Naive thymus-derived CD4-positive, alpha-beta T cell (primary cell): ENCODE results near the gene HAO1. TPM values are rescaled to one million over a fixed set of nuclear protein-coding genes. Genes with fewer than 3 reads are reported as not detected.

Experiments used
- ATAC-seq: fragments of 150-1000 bp; cut with Tn5 transposase; 2 replicates; pipeline ENCODE4 v1.10.0; 2021; ENCODE audit warnings: mild to moderate bottlenecking, moderate library complexity
- CTCF ChIA-PET: fragments of 350-600 bp; sonication (Branson Sonifier 250); formaldehyde crosslinking; loops from one replicate; lab custom pipeline; 2021; ENCODE audit warnings: antibody characterized with exemption; lab: Charles Lee
- POLR2A ChIA-PET: fragments of 350-600 bp; sonication (Branson Sonifier 250); formaldehyde crosslinking; loops from one replicate; lab custom pipeline; 2021; ENCODE audit warnings: antibody characterized with exemption, inconsistent platforms; lab: Charles Lee
- DNase-seq, 9 donors: peaks; one replicate each; pipeline versions ENCODE4 v3.0.0 to v3.0.0-alpha.2; 2020 to 2022; ENCODE audit warnings: mixed read lengths in 1 of 9
- H3K27ac ChIP-seq: one replicate; pipeline ENCODE4 v1.7.0; 2013; ENCODE audit warnings: mild to moderate bottlenecking, low read depth, low read length, moderate library complexity
- H3K27me3 ChIP-seq, 2 donors: one replicate each; pipeline ENCODE4 v1.7.0; 2013; ENCODE audit warnings: low read length in 2 of 2, mild to moderate bottlenecking in 2 of 2, moderate library complexity in 2 of 2; ENCODE audit not compliant: control insufficient read depth in 2 of 2, insufficient read depth in 2 of 2
- H3K36me3 ChIP-seq, 3 experiments: 1 replicate in 2 of 3; 2 replicates in 1 of 3; pipeline ENCODE4 v1.7.0; 2013; ENCODE audit warnings: low read length in 3 of 3, mild to moderate bottlenecking in 3 of 3, moderate library complexity in 1 of 3; ENCODE audit not compliant: insufficient read depth in 3 of 3, control insufficient read depth in 2 of 3
- H3K4me1 ChIP-seq, 2 donors: one replicate each; pipeline ENCODE4 v1.7.0; 2013; ENCODE audit warnings: low read length in 2 of 2, mild to moderate bottlenecking in 2 of 2, moderate library complexity in 1 of 2; ENCODE audit not compliant: control insufficient read depth in 2 of 2, insufficient read depth in 2 of 2
- H3K4me3 ChIP-seq: 2 replicates; pipeline ENCODE4 v1.7.0; 2013; ENCODE audit warnings: mild to moderate bottlenecking, low read length
- H3K9me3 ChIP-seq, 3 experiments: 1 replicate in 2 of 3; 2 replicates in 1 of 3; pipeline ENCODE4 v1.7.0; 2013; ENCODE audit warnings: low read length in 3 of 3; ENCODE audit not compliant: control insufficient read depth in 2 of 3
- H3K27ac Mint-ChIP-seq, 9 donors: one replicate each; pipeline ENCODE4 v1.8.0; 2020 to 2022; ENCODE audit warnings: mixed read lengths in 9 of 9, mild to moderate bottlenecking in 8 of 9, moderate library complexity in 5 of 9, inconsistent platforms in 2 of 9
- H3K27me3 Mint-ChIP-seq, 5 donors: one replicate each; pipeline ENCODE4 v1.8.0; 2021 to 2022; ENCODE audit warnings: mixed read lengths in 5 of 5, mild to moderate bottlenecking in 1 of 5
- H3K36me3 Mint-ChIP-seq, 5 donors: one replicate each; pipeline ENCODE4 v1.8.0; 2020 to 2022; ENCODE audit warnings: mixed read lengths in 5 of 5, mild to moderate bottlenecking in 3 of 5, inconsistent platforms in 1 of 5
- H3K4me1 Mint-ChIP-seq, 7 donors: one replicate each; pipeline ENCODE4 v1.8.0; 2020 to 2022; ENCODE audit warnings: mixed read lengths in 7 of 7, mild to moderate bottlenecking in 3 of 7, inconsistent platforms in 1 of 7
- H3K4me3 Mint-ChIP-seq, 10 donors: one replicate each; pipeline ENCODE4 v1.8.0; 2020 to 2022; ENCODE audit warnings: mild to moderate bottlenecking in 10 of 10, mixed read lengths in 10 of 10, moderate library complexity in 6 of 10, inconsistent platforms in 2 of 10
- H3K9me3 Mint-ChIP-seq, 11 donors: one replicate each; pipeline ENCODE4 v1.8.0; 2020 to 2022; ENCODE audit warnings: mixed read lengths in 11 of 11, mild to moderate bottlenecking in 4 of 11, inconsistent platforms in 1 of 11, moderate library complexity in 1 of 11
- intact Hi-C, 2 donors: fragments of 100-400 bp; cut with micrococcal nuclease; formaldehyde crosslinking; loops; one replicate each; pipeline ENCODE4 v1.15.1; 2023
- polyA plus RNA-seq, 2 donors: library from polyadenylated mRNA; unstranded; fragments of 300-500 nt; fragmentation: Illumina TruSeq; gene quantifications; one replicate each; pipeline ENCODE4 v1.2.3, GENCODE V29; 2021
- total RNA-seq, 6 experiments: library from RNA in 5 of 6; stranded (reverse) in 5 of 6; gene quantifications; 1 replicate in 5 of 6; 2 replicates in 1 of 6; pipeline ENCODE4 v1.2.3 and lab custom pipeline; 2021 to 2026

The HAO1 gene
- total and polyA plus RNA-seq, 7 experiments from 2014 or later, result not detected

GRCh38 chr20:7893014-7893730 is 47.1 kb downstream of the HAO1 start:
- DNase-seq (no peak), ATAC-seq (no peak)
- Histone ChIP-seq H3K4me3 (no peak overlapping the region), H3K27me3 (no peaks in the 10 kb centered on the region), H3K27ac (no peak overlapping the region), H3K4me1 (no peaks in the 10 kb centered on the region), H3K36me3 (no peaks in the 10 kb centered on the region), H3K9me3 (no peaks in the 10 kb centered on the region)
- Mint-ChIP-seq H3K4me3 (no peak overlapping the region), H3K27me3 (peaks cover 0 to 13% (median 3%) of the 10 kb centered on the region in 5 donors), H3K4me1 (peaks cover 0 to 5% (median 0%) of the 10 kb centered on the region in 7 donors), H3K27ac (no peak overlapping the region), H3K36me3 (no peaks in the 10 kb centered on the region), H3K9me3 (peaks cover 0 to 12% (median 0%) of the 10 kb centered on the region in 11 donors)
- intact Hi-C loops, result no loop called here
- POLR2A ChIA-PET, result no interaction called here
- CTCF ChIA-PET, result no interaction called here

DNA sequence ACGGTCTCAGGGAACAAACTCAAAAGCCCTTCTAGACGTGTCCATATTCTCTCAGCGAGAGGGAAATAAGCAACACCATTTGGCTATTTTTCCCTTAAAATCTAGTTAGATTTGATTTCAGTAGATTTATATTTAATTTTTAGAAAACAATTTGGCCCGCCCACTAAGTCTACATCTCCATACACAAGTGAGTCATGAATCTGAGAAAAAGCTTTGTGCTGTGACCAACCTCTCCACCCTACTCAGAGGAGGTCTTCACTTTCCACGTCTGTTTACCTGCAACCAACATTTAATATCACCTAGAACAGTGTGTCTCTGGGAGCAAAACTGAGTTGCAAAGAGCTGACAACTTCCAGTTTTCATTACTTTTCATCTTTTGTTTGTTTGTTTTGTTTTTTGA is 48.6 kb downstream of the HAO1 start:
- H3K4me3 Mint-ChIP-seq, result no peak overlapping the region
- no peaks in the 10 kb centered on the region for H3K36me3 ChIP-seq
- no peaks in the 10 kb centered on the region for H3K36me3 Mint-ChIP-seq
- peaks cover 0 to 12% (median 0%) of the 10 kb centered on the region in 11 donors for H3K9me3 Mint-ChIP-seq
- H3K9me3 ChIP-seq, result no peaks in the 10 kb centered on the region
- no peaks in the 10 kb centered on the region for H3K4me1 ChIP-seq
- CTCF ChIA-PET, result no interaction called here
- intact Hi-C loops, result no loop called here
- H3K27me3 Mint-ChIP-seq, result peaks cover 0 to 13% (median 3%) of the 10 kb centered on the region in 5 donors
- H3K27me3 ChIP-seq, result no peaks in the 10 kb centered on the region
- ATAC-seq (no peak), DNase-seq (no peak)
- H3K27ac ChIP-seq, result no peak overlapping the region
- no peak overlapping the region for H3K4me3 ChIP-seq
- POLR2A ChIA-PET, result no interaction called here
- peaks cover 0 to 5% (median 0%) of the 10 kb centered on the region in 7 donors for H3K4me1 Mint-ChIP-seq
- H3K27ac Mint-ChIP-seq, result no peak overlapping the region

GRCh38 chr20:7889736-7890135 is 50.5 kb downstream of the HAO1 start:
- ATAC-seq, result no peak
- no peaks in the 10 kb centered on the region for H3K36me3 Mint-ChIP-seq
- H3K27ac ChIP-seq, result no peak overlapping the region
- peaks cover 0 to 4% (median 0%) of the 10 kb centered on the region in 7 donors for H3K4me1 Mint-ChIP-seq
- intact Hi-C loops, result no loop called here
- no peaks in the 10 kb centered on the region for H3K27me3 ChIP-seq
- H3K27me3 Mint-ChIP-seq, result peaks cover 0 to 12% (median 4%) of the 10 kb centered on the region in 5 donors
- H3K4me1 ChIP-seq, result no peaks in the 10 kb centered on the region
- no peaks in the 10 kb centered on the region for H3K9me3 ChIP-seq
- H3K36me3 ChIP-seq, result no peaks in the 10 kb centered on the region
- no peak overlapping the region for H3K27ac Mint-ChIP-seq
- ChIA-PET CTCF (no interaction called here), POLR2A (no interaction called here)
- H3K4me3 Mint-ChIP-seq, result no peak overlapping the region
- DNase-seq, result no peak
- peaks cover 0 to 11% (median 0%) of the 10 kb centered on the region in 11 donors for H3K9me3 Mint-ChIP-seq
- H3K4me3 ChIP-seq, result no peak overlapping the region

- no peaks in the 10 kb centered on the region for H3K4me1 ChIP-seq
- H3K4me1 Mint-ChIP-seq, result peaks cover 0 to 4% (median 0%) of the 10 kb centered on the region in 7 donors
- H3K9me3 ChIP-seq, result no peaks in the 10 kb centered on the region
- ChIA-PET CTCF (no interaction called here), POLR2A (no interaction called here)
- no peak for DNase-seq
- intact Hi-C loops, result no loop called here
- H3K9me3 Mint-ChIP-seq, result peaks cover 0 to 4% (median 0%) of the 10 kb centered on the region in 11 donors
- H3K4me3 Mint-ChIP-seq, result no peak overlapping the region
- H3K27me3 ChIP-seq, result no peaks in the 10 kb centered on the region
- H3K36me3 ChIP-seq, result no peaks in the 10 kb centered on the region
- H3K4me3 ChIP-seq, result no peak overlapping the region
- peaks cover 0 to 23% (median 3%) of the 10 kb centered on the region in 5 donors for H3K27me3 Mint-ChIP-seq
- ATAC-seq, result no peak
- H3K36me3 Mint-ChIP-seq, result no peaks in the 10 kb centered on the region
- H3K27ac ChIP-seq, result no peak overlapping the region
- H3K27ac Mint-ChIP-seq, result no peak overlapping the region
These were observed 56.5 kb downstream of the HAO1 start for GRCh38 chr20:7883741-7884140.

GRCh38 chr20:7883309-7883708 is 56.9 kb downstream of the HAO1 start:
- H3K27ac Mint-ChIP-seq, result no peak overlapping the region
- intact Hi-C loops, result no loop called here
- H3K27me3 ChIP-seq, result no peaks in the 10 kb centered on the region
- H3K4me1 Mint-ChIP-seq, result peaks cover 0 to 4% (median 0%) of the 10 kb centered on the region in 7 donors
- H3K27me3 Mint-ChIP-seq, result peaks cover 0 to 23% (median 3%) of the 10 kb centered on the region in 5 donors
- no peaks in the 10 kb centered on the region for H3K4me1 ChIP-seq
- POLR2A ChIA-PET, result no interaction called here
- no peak overlapping the region for H3K4me3 ChIP-seq
- ATAC-seq, result no peak
- H3K36me3 ChIP-seq, result no peaks in the 10 kb centered on the region
- H3K9me3 Mint-ChIP-seq, result peaks cover 0 to 4% (median 0%) of the 10 kb centered on the region in 11 donors
- no peak for DNase-seq
- H3K36me3 Mint-ChIP-seq, result no peaks in the 10 kb centered on the region
- H3K9me3 ChIP-seq, result no peaks in the 10 kb centered on the region
- CTCF ChIA-PET, result no interaction called here
- H3K27ac ChIP-seq, result no peak overlapping the region
- no peak overlapping the region for H3K4me3 Mint-ChIP-seq

- Mint-ChIP-seq H3K9me3 (peaks cover 0 to 4% (median 0%) of the 10 kb centered on the region in 11 donors), H3K27me3 (peaks cover 0 to 23% (median 3%) of the 10 kb centered on the region in 5 donors), H3K36me3 (no peaks in the 10 kb centered on the region), H3K27ac (no peak overlapping the region), H3K4me1 (peaks cover 0 to 4% (median 0%) of the 10 kb centered on the region in 7 donors), H3K4me3 (no peak overlapping the region)
- intact Hi-C loops, result no loop called here
- Histone ChIP-seq H3K9me3 (no peaks in the 10 kb centered on the region), H3K27me3 (no peaks in the 10 kb centered on the region), H3K4me1 (no peaks in the 10 kb centered on the region), H3K36me3 (no peaks in the 10 kb centered on the region), H3K27ac (no peak overlapping the region), H3K4me3 (no peak overlapping the region)
- DNase-seq, result no peak
- no peak for ATAC-seq
- ChIA-PET CTCF (no interaction called here), POLR2A (no interaction called here)
These were observed 58.2 kb downstream of the HAO1 start for GRCh38 chr20:7882076-7882475.

DNA sequence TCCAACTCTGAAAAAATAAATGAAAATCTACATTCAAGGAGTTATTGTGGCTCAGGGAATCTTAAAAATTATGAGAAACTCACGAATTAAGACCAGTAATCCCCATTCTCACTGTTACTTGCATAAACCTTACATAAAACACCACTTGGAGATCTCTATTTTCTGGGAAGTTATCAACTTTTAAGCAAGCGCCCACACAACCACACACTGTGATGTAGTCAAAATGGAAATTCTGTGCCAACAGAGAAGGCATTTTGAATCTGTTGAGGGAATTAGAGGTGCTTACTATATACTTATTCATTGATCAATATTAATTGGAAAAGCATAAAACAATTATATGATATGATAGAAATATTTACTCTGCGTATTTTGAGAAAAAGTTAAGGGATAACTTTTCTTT is 58.7 kb downstream of the HAO1 start:
- no peaks in the 10 kb centered on the region for H3K4me1 ChIP-seq
- no peaks in the 10 kb centered on the region for H3K27me3 ChIP-seq
- Mint-ChIP-seq H3K27me3 (peaks cover 0 to 23% (median 3%) of the 10 kb centered on the region in 5 donors), H3K4me1 (peaks cover 0 to 4% (median 0%) of the 10 kb centered on the region in 7 donors), H3K27ac (no peak overlapping the region), H3K9me3 (peaks cover 0 to 4% (median 0%) of the 10 kb centered on the region in 11 donors), H3K4me3 (no peak overlapping the region), H3K36me3 (no peaks in the 10 kb centered on the region)
- no peak overlapping the region for H3K4me3 ChIP-seq
- POLR2A ChIA-PET, result no interaction called here
- intact Hi-C loops, result no loop called here
- no peaks in the 10 kb centered on the region for H3K9me3 ChIP-seq
- H3K27ac ChIP-seq, result no peak overlapping the region
- CTCF ChIA-PET, result no interaction called here
- DNase-seq, result no peak
- no peaks in the 10 kb centered on the region for H3K36me3 ChIP-seq
- no peak for ATAC-seq
